Measurements from ENCODE around the gene TTLL3. TPM values are rescaled to one million over a fixed set of nuclear protein-coding genes. Genes with fewer than 3 reads are reported as not detected.

The TTLL3 gene, protein sequence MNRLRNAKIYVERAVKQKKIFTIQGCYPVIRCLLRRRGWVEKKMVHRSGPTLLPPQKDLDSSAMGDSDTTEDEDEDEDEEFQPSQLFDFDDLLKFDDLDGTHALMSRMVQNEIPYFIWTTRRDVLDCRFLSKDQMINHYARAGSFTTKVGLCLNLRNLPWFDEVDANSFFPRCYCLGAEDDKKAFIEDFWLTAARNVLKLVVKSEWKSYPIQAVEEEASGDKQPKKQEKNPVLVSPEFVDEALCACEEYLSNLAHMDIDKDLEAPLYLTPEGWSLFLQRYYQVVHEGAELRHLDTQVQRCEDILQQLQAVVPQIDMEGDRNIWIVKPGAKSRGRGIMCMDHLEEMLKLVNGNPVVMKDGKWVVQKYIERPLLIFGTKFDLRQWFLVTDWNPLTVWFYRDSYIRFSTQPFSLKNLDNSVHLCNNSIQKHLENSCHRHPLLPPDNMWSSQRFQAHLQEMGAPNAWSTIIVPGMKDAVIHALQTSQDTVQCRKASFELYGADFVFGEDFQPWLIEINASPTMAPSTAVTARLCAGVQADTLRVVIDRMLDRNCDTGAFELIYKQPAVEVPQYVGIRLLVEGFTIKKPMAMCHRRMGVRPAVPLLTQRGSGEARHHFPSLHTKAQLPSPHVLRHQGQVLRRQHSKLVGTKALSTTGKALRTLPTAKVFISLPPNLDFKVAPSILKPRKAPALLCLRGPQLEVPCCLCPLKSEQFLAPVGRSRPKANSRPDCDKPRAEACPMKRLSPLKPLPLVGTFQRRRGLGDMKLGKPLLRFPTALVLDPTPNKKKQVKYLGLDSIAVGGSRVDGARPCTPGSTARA
- 25.9 TPM for total RNA-seq (2013)
- polyA plus RNA-seq (100 to 1,000 TPM in 1 of 3 donors, 1 to 10 TPM in 2; 1.1 to 196 (median 1.8) TPM), polyA minus RNA-seq (28.2 and 30.3 TPM in 2 replicates), total RNA-seq (2.7 to 30.3 (median 11.4) reads per million in 11 experiments)

DNA sequence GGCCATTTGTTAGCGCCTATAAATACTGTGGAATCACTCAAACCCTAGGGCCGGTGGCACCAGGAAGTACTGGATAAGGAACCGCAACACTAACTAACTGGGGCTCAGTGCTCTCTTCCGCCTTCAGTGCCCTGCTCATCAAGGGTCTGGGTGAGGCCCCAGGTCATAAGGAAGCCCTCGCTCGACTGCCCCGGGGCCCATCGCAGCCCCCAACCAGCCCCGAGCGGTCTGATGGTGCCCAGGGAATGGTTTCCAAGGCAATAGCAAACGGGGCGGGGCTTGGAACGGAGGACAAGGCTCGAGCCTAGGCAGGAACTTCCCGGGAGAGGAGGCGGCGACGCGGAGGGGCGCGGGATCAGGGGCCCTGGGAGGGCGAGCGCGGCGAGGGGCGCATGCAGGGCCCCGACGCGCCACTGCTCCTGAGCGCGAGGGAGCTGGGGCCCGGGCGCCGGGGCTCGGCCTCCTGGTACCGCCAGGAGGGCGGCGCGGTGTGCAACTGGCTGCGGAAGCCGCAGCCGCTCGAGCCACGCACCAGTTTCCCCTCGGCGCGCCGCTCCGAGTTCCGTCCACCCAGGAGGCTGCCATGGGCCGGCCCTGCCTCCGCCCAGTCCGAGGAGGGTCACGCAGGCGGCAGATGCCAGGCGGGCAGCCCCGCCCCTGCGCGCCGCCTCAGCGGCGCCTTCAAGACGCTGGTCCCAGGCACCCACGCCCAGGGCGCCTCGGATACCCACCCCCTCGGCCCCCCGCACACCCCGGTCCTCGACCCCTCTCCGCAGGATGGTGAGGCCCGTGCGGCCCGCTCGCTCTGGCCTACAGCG is at the start of gene TTLL3:
TSS of gene TTLL3 (plus strand) at position 648 of the 818 bp plus-strand sequence. CDS start 400 bp downstream, outside the sequence.
- WGBS (ENCODE audit: insufficient coverage), result under 1% methylated on average over 68 of the region's 76 CpGs
- Histone ChIP-seq H3K9me3 (replicated peaks in 1 of 2; ENCODE audit: control insufficient read depth in 1 of 2, insufficient read depth in 1 of 2, low read length in 2 of 2) (no peaks in the 10 kb centered on the region), H3K36me3 (replicated peaks in 1 of 2; ENCODE audit: control insufficient read depth in 1 of 2, insufficient read depth in 2 of 2, low read length in 2 of 2) (peaks cover 40 to 45% of the 10 kb centered on the region in 2 donors), H3K4me3 (replicated peaks in 1 of 3; ENCODE audit: low read depth in 2 of 3, low read length in 3 of 3) (peak within 1 kb of the TSS; percentile 49 to 81 (median 61)), H4K20me1 (ENCODE audit: insufficient read depth, low read length) (peaks cover 23% of the 10 kb centered on the region), H3K27me3 (ENCODE audit: control insufficient read depth in 2 of 2, insufficient read depth in 2 of 2, low read length in 2 of 2) (no peaks in the 10 kb centered on the region), H3K27ac (ENCODE audit: low read depth in 1 of 2, low read length in 2 of 2) (peak within 1 kb of the TSS; percentile 81 to 88), H3K4me2 (replicated peaks; ENCODE audit: extremely low read depth, low read length, poor library complexity, severe bottlenecking) (peak within 1 kb of the TSS; percentile 97), H3K9ac (ENCODE audit: insufficient read depth, low read length, poor library complexity, severe bottlenecking) (peak within 1 kb of the TSS; percentile 85), H3K79me2 (ENCODE audit: insufficient read depth, low read length) (peaks cover 3% of the 10 kb centered on the region), H3K4me1 (ENCODE audit: control insufficient read depth in 1 of 2, insufficient read depth in 2 of 2, low read length in 2 of 2) (peaks cover 16 to 21% of the 10 kb centered on the region in 2 donors), H2AFZ (ENCODE audit: insufficient read depth, low read depth, low read length, poor library complexity, severe bottlenecking) (peak within 1 kb of the TSS; percentile 87)
- Mint-ChIP-seq H3K27me3 (ENCODE audit: low read depth in 3 of 3) (peaks cover 0 to 5% (median 0%) of the 10 kb centered on the region in 3 donors), H3K9me3 (peaks cover 0 to 2% (median 0%) of the 10 kb centered on the region in 7 donors), H3K27ac (peak within 1 kb of the TSS; percentile 93 to 96 (median 95)), H3K36me3 (peaks cover 51 to 61% of the 10 kb centered on the region in 2 donors), H3K4me3 (peak within 1 kb of the TSS; percentile 93 to 94), H3K4me1 (peaks cover 30% of the 10 kb centered on the region)
- DNase-seq, result peak; percentile 66 to 70 (median 68)
- TF ChIP-seq, protein P1, sequence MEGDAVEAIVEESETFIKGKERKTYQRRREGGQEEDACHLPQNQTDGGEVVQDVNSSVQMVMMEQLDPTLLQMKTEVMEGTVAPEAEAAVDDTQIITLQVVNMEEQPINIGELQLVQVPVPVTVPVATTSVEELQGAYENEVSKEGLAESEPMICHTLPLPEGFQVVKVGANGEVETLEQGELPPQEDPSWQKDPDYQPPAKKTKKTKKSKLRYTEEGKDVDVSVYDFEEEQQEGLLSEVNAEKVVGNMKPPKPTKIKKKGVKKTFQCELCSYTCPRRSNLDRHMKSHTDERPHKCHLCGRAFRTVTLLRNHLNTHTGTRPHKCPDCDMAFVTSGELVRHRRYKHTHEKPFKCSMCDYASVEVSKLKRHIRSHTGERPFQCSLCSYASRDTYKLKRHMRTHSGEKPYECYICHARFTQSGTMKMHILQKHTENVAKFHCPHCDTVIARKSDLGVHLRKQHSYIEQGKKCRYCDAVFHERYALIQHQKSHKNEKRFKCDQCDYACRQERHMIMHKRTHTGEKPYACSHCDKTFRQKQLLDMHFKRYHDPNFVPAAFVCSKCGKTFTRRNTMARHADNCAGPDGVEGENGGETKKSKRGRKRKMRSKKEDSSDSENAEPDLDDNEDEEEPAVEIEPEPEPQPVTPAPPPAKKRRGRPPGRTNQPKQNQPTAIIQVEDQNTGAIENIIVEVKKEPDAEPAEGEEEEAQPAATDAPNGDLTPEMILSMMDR (IDR thresholded peaks at IDR 0.05), result no peak
- intact Hi-C loops (cut with micrococcal nuclease), result no loop called here

Data from CD14-positive monocyte (primary cell).